Activated CD4-positive, alpha-beta T cell treated with anti-CD3 and anti-CD28 coated beads for 48 hours (primary cell): ENCODE measurements around the gene SELENBP1.

Experiments
- DNase-seq: peaks from one replicate; pipeline ENCODE4 v3.0.0-alpha.2; 2020

Gene SELENBP1

DNA sequence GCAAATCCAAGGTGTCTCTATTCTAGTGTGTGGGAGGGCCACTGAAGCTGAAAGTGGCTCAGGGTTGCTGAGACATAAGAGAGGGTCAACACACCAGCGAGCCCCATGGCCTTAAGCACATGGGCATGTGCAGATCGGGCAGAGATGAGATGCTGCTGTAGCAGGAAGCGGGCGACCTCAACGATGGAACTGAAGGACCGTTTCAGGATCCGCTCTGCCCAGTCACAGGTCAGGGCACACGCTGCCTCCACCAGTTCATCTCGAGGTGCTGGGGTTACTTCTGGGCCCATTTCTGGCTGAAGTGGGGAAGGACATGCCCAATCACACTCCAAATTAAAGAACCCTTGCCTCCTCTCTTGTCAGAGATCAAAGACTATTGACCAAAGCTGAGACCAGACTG lies 28.9 kb downstream of the SELENBP1 start:
- no peak for DNase-seq

DNA sequence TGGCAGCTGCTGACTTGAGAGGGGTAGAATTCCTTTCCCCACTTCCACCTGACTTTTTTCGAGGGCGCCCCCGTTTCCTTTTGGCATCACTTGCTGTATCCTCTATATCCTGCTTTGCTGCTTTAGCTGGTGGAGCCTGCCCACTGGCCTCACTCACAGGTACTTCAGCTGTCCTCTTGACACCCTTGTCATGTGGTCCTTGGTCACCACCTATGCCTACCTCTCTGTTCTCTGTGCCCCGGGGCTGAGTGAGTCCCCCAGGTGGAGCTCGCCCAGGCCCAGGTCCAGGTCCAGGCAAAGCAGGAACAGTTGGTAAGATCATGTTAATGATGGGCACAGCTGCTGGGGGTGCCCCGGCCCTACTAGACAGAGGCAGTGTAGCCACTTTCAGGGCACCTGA lies 29.9 kb downstream of the SELENBP1 start:
- DNase-seq: no peak

DNA sequence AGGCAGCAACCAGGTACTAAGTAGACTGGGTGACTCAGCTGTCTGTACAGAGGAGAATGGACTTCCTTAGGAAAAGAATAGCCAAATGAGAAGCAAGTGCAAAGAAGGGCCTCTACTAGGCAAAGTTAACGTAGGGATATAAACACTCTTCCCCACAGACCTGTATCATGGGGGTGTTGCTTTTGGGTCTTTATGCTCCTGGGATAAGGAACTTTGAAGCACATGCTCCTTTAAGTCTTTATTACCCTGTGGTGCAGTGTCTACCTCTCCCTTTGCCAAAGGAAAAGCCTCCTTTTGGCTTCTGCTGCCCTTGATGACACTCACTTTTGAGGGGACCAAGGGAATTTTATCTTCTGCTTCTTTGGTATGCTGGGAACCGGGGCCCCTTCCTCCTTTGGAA lies 30.5 kb downstream of the SELENBP1 start:
- no peak for DNase-seq

DNA sequence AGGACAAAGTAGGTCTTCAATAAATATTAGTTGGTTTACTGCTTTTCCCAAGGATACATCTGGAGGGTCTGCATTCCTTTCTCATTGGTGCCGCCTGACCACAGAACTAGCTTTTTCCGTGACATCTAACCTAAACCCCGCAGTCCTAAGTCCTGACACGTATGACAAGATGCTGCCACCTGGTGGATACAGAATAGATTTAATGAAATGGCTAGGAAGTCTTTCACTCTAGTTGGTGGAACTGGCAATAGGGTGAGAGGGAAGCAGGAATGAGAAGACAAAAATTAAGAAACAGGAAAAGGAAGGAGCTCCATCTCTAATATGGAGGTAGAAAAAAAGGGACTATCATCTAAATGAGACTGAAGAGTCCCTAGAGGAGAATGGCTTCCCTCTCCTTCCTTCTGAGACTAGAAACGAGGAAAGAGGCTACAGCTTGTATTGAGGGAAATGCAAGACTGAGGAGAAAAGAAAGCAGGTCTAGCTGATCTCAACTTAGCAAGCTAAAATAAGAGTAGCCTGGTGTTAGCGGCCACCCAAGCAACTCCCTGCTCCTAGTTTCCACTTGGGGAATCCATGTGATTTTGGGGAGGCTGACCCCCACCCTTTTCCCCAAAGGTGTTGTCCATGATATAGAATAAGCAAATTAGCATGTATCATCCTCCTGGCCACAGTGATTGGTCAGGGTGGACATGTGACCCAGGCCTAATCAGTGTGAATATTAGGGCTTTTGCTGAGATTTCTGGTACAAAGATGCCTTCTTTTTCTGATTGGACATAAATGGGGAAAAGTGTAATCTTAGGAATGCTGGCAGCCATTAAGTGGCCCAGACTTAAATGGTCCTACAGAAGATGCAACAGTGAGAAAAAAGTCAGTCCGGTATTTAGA lies 31.4 kb downstream of the SELENBP1 start:
- DNase-seq: peak; percentile 47

DNA sequence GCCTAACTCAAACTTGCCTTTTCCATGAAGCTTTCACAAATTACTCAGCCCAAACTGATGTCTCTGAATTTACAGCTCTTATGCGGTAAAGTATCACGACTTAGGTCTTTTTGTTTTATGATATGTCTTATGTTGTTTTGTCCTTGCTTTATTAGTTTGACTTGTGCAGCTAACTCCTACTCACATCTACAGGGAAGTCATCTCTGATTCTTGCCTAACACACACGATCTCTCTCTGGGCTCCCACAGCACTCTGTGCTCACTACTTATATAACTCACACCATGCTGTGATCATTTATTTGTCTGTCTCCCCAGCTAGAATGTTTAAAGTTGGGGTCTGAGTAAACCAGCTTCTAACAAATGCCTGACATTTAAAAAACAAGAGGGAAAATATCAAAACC lies 35.9 kb downstream of the SELENBP1 start:
- DNase-seq: no peak

DNA sequence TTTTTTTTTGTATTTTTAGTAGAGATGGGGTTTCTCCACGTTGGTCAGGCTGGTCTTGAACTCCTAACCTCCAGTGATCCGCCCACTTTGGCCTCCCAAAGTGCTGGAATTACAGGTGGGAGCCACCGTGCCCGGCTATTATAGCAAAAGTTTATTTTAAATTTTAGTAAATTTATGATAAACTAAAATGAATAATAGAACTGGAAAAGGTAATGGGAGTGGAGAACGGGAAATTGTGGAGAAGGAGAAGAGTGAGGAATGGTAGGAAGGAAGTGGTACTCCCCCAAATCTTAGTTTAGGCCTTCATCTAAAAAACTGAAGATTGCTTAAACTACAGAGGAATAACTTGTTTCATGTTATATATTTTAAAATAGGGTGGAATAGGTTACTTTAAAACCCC lies 37.7 kb downstream of the SELENBP1 start:
- no peak for DNase-seq

GRCh38 chr1:151327903-151328674 lies 44.4 kb downstream of the SELENBP1 start:
- peak; percentile 13 for DNase-seq

- peak; percentile 92 for DNase-seq
These were observed 45.1 kb downstream of the SELENBP1 start, which contains the start of gene PI4KB for GRCh38 chr1:151327223-151327902. Gene PI4KB (minus strand): TSS chr1:151327416. CDS start chr1:151316481, 10,935 bp downstream.

GRCh38 chr1:151326619-151327222 lies 45.8 kb downstream of the SELENBP1 start:
- DNase-seq: peak; percentile 71

DNA sequence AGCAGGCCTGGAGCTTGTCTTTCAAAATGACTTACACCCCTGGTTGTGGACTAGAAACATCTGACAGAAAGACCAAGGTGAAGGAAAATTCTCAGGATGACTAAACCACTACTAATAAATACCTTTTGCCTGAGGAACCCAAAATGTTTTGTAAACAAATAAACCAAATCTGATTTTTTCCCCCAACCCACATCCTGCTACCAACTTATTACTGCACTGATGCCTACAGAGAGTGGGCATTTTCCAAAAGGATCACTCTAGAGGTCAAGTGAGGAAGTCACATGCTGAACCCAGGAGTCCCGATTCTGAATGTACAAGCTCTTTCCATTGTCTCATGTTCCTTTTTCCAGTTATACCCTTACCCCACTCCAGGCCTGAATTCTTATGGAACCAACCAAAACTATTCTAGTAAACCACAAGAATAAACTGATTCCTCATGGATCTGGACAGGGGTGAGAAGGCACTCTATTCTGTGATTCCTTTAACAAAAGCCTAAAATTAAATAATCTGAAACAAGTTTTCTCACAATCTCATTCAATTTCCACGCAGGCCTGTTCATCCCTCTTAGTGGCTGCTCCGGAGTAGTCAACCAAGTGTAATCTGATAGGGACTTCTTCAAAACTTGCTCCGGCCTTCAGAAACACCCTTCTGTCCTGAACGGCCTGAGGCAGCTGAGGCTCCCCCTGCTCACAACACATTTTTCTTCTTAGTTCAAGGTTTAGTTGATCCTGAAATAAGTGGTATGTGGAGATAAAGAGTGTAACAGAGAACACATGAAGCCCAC lies 46.7 kb downstream of the SELENBP1 start:
- no peak for DNase-seq

DNA sequence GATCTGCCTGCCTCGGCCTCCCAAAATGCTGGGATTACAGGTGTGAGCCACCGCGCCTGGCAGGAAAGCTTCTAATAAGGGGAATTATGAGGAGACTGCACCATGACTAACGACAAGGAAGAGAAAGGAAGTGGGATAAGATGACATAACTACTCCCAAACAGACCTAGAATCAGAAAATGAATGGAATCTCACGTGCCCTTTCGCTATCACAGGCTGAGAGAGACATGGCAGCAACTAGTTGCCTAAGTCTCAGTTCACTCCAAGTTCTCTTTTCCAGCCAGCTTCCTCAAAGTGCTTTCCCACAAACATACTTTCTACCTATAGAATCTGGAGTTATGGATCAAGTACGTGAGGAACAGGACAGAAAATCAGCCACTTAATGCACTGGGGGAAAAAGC lies 47.3 kb downstream of the SELENBP1 start:
- no peak for DNase-seq

DNA sequence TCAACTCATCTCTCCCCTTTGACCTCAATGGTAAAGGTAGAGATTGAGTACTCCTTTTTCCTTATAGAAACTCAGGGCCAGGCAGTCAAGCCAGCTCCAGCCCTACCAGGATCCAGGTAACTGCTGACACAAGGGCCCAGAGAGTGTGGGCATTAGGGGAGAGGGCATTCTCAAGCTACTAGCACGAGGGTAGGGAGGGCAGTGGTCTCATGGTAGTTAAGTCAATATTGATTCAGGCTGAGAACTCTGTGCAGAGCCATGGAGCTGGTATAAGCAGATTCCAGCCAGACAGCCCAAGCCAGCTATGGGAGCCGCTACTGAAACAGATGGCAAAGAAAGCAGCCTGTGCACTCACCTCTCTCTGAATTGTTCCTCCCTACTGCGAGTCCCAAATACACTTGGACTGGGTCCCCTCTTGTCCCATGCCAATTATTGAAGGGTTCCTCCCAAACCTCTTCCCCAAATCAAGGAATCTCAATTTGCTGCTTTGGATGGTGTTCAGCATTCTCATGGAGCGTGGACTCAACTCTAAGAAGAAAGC lies 48.0 kb downstream of the SELENBP1 start:
- DNase-seq: no peak

DNA sequence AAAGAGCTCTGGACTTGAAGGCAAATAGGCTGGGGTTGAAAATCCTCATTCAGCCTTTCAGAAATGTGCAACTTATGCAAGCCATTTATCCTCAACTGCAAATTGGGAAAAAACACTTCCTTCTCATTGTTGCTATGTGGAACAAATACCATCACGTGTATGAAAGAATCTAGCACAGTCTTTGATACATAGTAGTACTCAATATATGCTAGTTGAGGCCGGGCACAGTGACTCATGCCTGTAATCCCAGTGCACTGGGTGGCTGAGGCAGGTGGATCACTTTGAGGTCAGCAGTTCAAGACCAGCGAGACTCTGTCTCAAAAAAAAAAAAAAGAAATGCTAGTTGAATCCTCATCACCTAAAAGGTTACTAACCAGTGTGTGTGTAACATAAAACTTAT lies 53.5 kb downstream of the SELENBP1 start:
- DNase-seq: no peak

DNA sequence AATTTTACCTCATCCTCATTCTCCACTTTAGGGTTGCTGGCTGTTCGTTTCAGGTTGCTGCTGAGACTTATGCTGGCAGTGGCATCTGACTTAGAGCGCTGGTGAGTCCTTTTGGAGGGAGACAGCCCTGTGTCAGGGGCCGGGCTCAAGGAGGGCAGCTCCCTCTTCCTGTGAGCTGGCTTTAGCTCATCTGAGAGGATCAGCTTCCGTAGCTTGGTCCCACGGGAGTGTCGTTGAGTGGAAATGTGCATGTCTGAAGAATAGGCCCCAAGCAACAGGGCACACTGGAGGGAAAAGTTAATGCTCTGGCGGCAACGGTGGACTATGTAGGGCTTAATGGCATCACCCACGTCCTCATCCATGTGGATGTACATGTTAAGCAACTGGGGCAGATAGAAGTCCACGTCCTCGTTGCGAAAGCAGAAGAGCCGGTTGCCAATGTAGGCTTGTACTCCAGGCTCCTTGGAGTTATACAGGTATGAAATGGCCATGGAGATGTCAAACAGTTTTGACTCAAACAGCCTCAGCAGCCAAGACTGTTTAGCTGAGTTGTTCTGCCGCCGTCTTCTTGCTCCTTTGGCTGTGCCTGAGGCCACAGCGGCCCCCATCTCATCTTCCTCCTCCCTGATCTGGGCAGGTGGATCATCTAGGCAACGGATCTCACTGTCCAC lies 56.8 kb downstream of the SELENBP1 start:
- no peak for DNase-seq
